ENCODE measurements around the gene TWF1.

The TWF1 gene

GRCh38 chr12:43805860-43806736 is at the start of gene TWF1:
TSS of gene TWF1 (minus strand) at chr12:43806317. CDS start at chr12:43806245, 72 bp downstream.
- TF ChIP-seq GATA3 (IDR thresholded peaks at IDR 0.05; ENCODE audit: low read depth, low read length) (no peak), GATA2 (IDR thresholded peaks at IDR 0.05; ENCODE audit: low read depth, low read length) (no peak)

GRCh38 chr12:43852744-43853143 is 46.6 kb upstream of the TWF1 start:
- TF ChIP-seq GATA3 (IDR thresholded peaks at IDR 0.05; ENCODE audit: low read depth, low read length) = no peak
- no peak for TF ChIP-seq GATA2 (IDR thresholded peaks at IDR 0.05; ENCODE audit: low read depth, low read length)

- no peak for TF ChIP-seq GATA2 (IDR thresholded peaks at IDR 0.05; ENCODE audit: low read depth, low read length)
- no peak for TF ChIP-seq GATA3 (IDR thresholded peaks at IDR 0.05; ENCODE audit: low read depth, low read length)
These were observed 42.7 kb upstream of the TWF1 start for GRCh38 chr12:43848786-43849185.

GRCh38 chr12:43848226-43848507 is 42.0 kb upstream of the TWF1 start:
- TF ChIP-seq GATA3 (IDR thresholded peaks at IDR 0.05; ENCODE audit: low read depth, low read length) (no peak), GATA2 (IDR thresholded peaks at IDR 0.05; ENCODE audit: low read depth, low read length) (no peak)

GRCh38 chr12:43842259-43842658 is 36.1 kb upstream of the TWF1 start:
- TF ChIP-seq GATA3 (IDR thresholded peaks at IDR 0.05; ENCODE audit: low read depth, low read length) (no peak), GATA2 (IDR thresholded peaks at IDR 0.05; ENCODE audit: low read depth, low read length) (no peak)

GRCh38 chr12:43841253-43841652 is 35.1 kb upstream of the TWF1 start:
- TF ChIP-seq GATA3 (IDR thresholded peaks at IDR 0.05; ENCODE audit: low read depth, low read length) (no peak), GATA2 (IDR thresholded peaks at IDR 0.05; ENCODE audit: low read depth, low read length) (no peak)

- TF ChIP-seq GATA3 (IDR thresholded peaks at IDR 0.05; ENCODE audit: low read depth, low read length) (no peak), GATA2 (IDR thresholded peaks at IDR 0.05; ENCODE audit: low read depth, low read length) (no peak)
These were observed 34.2 kb upstream of the TWF1 start for GRCh38 chr12:43840338-43840737.

- no peak for TF ChIP-seq GATA2 (IDR thresholded peaks at IDR 0.05; ENCODE audit: low read depth, low read length)
- TF ChIP-seq GATA3 (IDR thresholded peaks at IDR 0.05; ENCODE audit: low read depth, low read length) = no peak
These were observed 30.4 kb upstream of the TWF1 start for GRCh38 chr12:43836475-43836989.

- TF ChIP-seq GATA2 (IDR thresholded peaks at IDR 0.05; ENCODE audit: low read depth, low read length) (no peak), GATA3 (IDR thresholded peaks at IDR 0.05; ENCODE audit: low read depth, low read length) (no peak)
These were observed 29.7 kb upstream of the TWF1 start, which contains the start of gene TMEM117 for GRCh38 chr12:43835656-43836474. TSS of gene TMEM117 (plus strand) at chr12:43836081.

GRCh38 chr12:43835264-43835655 is 29.1 kb upstream of the TWF1 start:
- no peak for TF ChIP-seq GATA2 (IDR thresholded peaks at IDR 0.05; ENCODE audit: low read depth, low read length)
- no peak for TF ChIP-seq GATA3 (IDR thresholded peaks at IDR 0.05; ENCODE audit: low read depth, low read length)

- TF ChIP-seq GATA3 (IDR thresholded peaks at IDR 0.05; ENCODE audit: low read depth, low read length) = no peak
- no peak for TF ChIP-seq GATA2 (IDR thresholded peaks at IDR 0.05; ENCODE audit: low read depth, low read length)
These were observed 26.5 kb upstream of the TWF1 start for GRCh38 chr12:43832463-43833168.

- TF ChIP-seq GATA3 (IDR thresholded peaks at IDR 0.05; ENCODE audit: low read depth, low read length) = no peak
- TF ChIP-seq GATA2 (IDR thresholded peaks at IDR 0.05; ENCODE audit: low read depth, low read length) = no peak
These were observed 21.0 kb upstream of the TWF1 start for GRCh38 chr12:43827093-43827492.

- TF ChIP-seq GATA3 (IDR thresholded peaks at IDR 0.05; ENCODE audit: low read depth, low read length) (no peak), GATA2 (IDR thresholded peaks at IDR 0.05; ENCODE audit: low read depth, low read length) (no peak)
These were observed 20.6 kb upstream of the TWF1 start for GRCh38 chr12:43826681-43827080.

- TF ChIP-seq GATA3 (IDR thresholded peaks at IDR 0.05; ENCODE audit: low read depth, low read length) (no peak), GATA2 (IDR thresholded peaks at IDR 0.05; ENCODE audit: low read depth, low read length) (no peak)
These were observed 18.2 kb upstream of the TWF1 start for GRCh38 chr12:43824207-43824775.

All from SH-SY5Y (cell line).